Epithelial cell of esophagus (primary cell): ENCODE data around the gene NLGN4X.
A peak's percentile ranks its signal among the peaks of the same experiment; 100 is the strongest.

Source experiments
- DNase-seq: peaks from one replicate; pipeline ENCODE4 v3.0.0; 2010; ENCODE audit warnings: low read depth
- H3K4me3 ChIP-seq: 2 replicates; pipeline ENCODE4 v1.5.1; 2011; ENCODE audit warnings: mild to moderate bottlenecking, low read length, control low read depth
- CTCF ChIP-seq: IDR thresholded peaks from 2 replicates; pipeline ENCODE4 v1.5.1; 2011; ENCODE audit warnings: low read depth, mild to moderate bottlenecking, low read length, control low read depth, inconsistent platforms; ENCODE audit not compliant: insufficient read depth; ENCODE audit errors: missing control alignments

The NLGN4X gene

GRCh38 chrX:6021316-6022091, 207.2 kb downstream of the NLGN4X start:
- DNase-seq = peak; percentile 53
- no peak overlapping the region for H3K4me3 ChIP-seq
- peak; percentile 77 for TF ChIP-seq CTCF

DNA sequence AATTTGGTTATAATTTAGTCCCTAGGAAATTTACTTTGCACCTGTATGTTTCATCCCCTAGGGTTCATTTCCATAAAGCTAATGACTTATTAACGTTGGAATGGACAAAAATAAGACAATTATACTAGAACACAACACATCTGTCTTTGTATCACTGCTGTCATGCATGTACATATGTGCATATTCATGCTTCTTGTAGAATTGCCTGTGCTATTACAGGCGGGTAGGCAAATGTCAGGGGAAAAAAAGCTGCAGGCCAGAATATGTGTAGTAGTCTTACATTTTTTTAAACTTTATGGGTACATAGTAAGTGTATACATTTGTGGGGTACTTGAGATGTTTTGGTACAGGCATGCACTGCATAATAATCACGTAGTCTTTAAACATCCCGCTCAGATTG, 209.6 kb downstream of the NLGN4X start:
- no peak for TF ChIP-seq CTCF
- H3K4me3 ChIP-seq = no peak overlapping the region
- DNase-seq = no peak

DNA sequence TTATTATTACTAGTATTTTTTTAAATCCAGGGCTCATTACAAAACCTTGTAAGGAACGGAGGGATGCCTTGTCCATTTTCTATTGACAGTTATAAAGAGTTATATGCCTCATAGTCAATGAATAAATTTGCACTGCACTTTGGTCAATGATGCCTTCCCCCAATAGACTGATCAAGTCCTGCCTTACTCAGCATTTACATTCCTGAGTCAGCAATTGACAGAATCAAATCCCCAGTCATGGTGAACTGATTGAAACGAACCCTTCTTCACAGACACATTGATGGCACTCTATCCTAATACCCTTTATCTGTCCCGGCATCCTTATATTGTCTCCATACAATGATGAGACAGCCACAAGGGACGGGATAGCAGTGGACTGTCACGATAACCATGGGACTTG, 213.2 kb downstream of the NLGN4X start:
- H3K4me3 ChIP-seq = no peak overlapping the region
- no peak for DNase-seq
- no peak for TF ChIP-seq CTCF

DNA sequence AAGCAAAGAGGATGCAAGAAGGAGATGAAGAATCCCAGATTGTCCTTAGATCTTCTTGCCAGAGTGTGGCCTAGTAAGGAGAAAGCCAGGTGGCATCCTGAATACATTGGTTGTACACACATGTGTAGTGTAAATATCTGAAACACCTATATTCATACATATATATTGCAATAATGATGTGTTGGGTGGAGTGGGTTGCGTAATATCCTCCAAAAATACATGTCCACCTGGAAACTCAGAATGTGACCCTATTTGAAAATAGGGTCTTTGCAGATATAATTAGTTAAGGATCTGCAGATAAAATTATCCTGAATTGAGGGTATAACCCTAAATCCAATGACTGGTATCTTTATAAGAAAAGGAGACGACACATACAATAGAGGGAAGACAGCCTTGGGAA, 216.3 kb downstream of the NLGN4X start:
- no peak for TF ChIP-seq CTCF
- no peak overlapping the region for H3K4me3 ChIP-seq
- no peak for DNase-seq

GRCh38 chrX:6005856-6006255, 222.8 kb downstream of the NLGN4X start:
- no peak for DNase-seq
- TF ChIP-seq CTCF = no peak
- H3K4me3 ChIP-seq = no peak overlapping the region

- H3K4me3 ChIP-seq = no peak overlapping the region
- DNase-seq = no peak
- no peak for TF ChIP-seq CTCF
Observed at GRCh38 chrX:6004529-6004928, 224.1 kb downstream of the NLGN4X start.

DNA sequence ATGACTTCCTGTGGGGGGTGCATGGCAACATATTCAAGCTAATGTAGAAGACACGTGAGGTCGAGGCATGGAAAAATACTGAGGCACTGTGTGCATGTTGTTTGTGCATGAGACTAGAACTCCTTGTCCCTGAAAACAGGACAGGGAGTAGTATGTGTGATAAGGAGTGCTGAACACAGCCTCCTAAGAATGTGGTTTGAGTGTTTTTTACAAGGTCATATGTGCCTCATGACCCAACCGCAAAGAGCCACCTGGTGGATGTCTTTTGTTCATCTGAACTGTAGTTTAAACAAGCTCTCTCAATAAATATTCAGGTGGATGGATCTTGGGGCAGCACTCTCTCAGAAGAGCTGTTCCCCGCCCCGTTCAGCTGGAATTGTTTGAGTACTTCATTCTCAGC, 226.6 kb downstream of the NLGN4X start:
- no peak for TF ChIP-seq CTCF
- no peak for DNase-seq
- H3K4me3 ChIP-seq = no peak overlapping the region
